Measurements from ENCODE around the gene DNAJC17. TPM values are rescaled to one million over a fixed set of nuclear protein-coding genes. Genes with fewer than 3 reads are reported as not detected.
A peak's percentile ranks its signal among the peaks of the same experiment; 100 is the strongest.

DNAJC17 gene
- polyA plus RNA-seq, 1 donor from 2014 or later, result 79.6 TPM

DNA sequence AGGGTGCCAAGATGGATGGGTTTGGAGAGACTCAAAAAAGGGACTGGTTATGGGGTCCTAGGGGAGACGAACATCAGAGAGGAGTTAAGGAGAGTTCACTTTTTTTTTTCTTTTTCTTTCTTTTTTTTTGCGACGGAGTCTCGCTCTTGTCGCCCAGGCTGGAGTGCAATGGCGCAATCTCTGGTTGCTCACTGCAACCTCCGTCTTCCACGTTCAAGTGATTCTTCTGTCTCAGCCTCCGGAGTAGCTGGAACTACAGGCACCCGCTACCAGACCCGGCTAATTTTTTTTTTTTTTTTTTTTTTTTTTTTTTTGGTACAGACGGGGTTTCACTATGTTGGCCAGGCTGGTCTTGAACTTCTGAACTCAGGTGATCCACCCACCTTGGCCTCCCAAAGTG, 37.8 kb upstream of the DNAJC17 start:
- no peaks in the 10 kb centered on the region for H3F3A ChIP-seq (ENCODE audit: insufficient read depth, low read length, poor library complexity, severe bottlenecking)
- no peak for TF ChIP-seq MXI1 (conservative IDR thresholded peaks at IDR 0.05; ENCODE audit: poor library complexity, severe bottlenecking)
- TF ChIP-seq RAD21 (conservative IDR thresholded peaks at IDR 0.05), result no peak
- TF ChIP-seq EZH2 (IDR thresholded peaks at IDR 0.05; ENCODE audit: borderline replicate concordance, insufficient read depth, low read length, poor library complexity, severe bottlenecking), result no peak
- no peak for TF ChIP-seq POLR2AphosphoS5 (IDR thresholded peaks at IDR 0.05)
- no peak for TF ChIP-seq EP300 (conservative IDR thresholded peaks at IDR 0.05; ENCODE audit: poor library complexity, severe bottlenecking)
- no peak for TF ChIP-seq SMC3 (conservative IDR thresholded peaks at IDR 0.05; ENCODE audit: poor library complexity)
- H3K27ac ChIP-seq (ENCODE audit: low read length), result no peak overlapping the region
- no peaks in the 10 kb centered on the region for H3K36me3 ChIP-seq (ENCODE audit: insufficient read depth, low read length)
- no peaks in the 10 kb centered on the region for H3K9me3 ChIP-seq (ENCODE audit: low read length)
- peaks cover 60% of the 10 kb centered on the region for H3K27me3 ChIP-seq (ENCODE audit: insufficient read depth, low read depth, low read length)
- H3K4me2 ChIP-seq (ENCODE audit: low read length), result no peak overlapping the region
- no peaks in the 10 kb centered on the region for H3K9me2 ChIP-seq (ENCODE audit: insufficient read depth, low read length)
- no peak overlapping the region for H3K9ac ChIP-seq (ENCODE audit: low read length)
- peak overlapping the region; percentile 62 for H3K4me3 ChIP-seq (ENCODE audit: low read length)
- no peaks in the 10 kb centered on the region for H4K20me1 ChIP-seq (ENCODE audit: insufficient read depth)
- no peaks in the 10 kb centered on the region for H3K79me2 ChIP-seq (replicated peaks; ENCODE audit: insufficient read depth, low read length)
- H2AFZ ChIP-seq (ENCODE audit: low read depth, low read length), result no peak overlapping the region

GRCh38 chr15:40844696-40845030, 37.4 kb upstream of the DNAJC17 start:
- H3K27ac ChIP-seq (ENCODE audit: low read length), result no peak overlapping the region
- TF ChIP-seq MXI1 (conservative IDR thresholded peaks at IDR 0.05; ENCODE audit: poor library complexity, severe bottlenecking) (no peak), TAF1 (IDR thresholded peaks at IDR 0.05; ENCODE audit: low read depth) (no peak), EP300 (conservative IDR thresholded peaks at IDR 0.05; ENCODE audit: poor library complexity, severe bottlenecking) (no peak), EZH2 (IDR thresholded peaks at IDR 0.05; ENCODE audit: borderline replicate concordance, insufficient read depth, low read length, poor library complexity, severe bottlenecking) (peak; percentile 45), REST (IDR thresholded peaks at IDR 0.05; ENCODE audit: borderline replicate concordance) (no peak)
- no peaks in the 10 kb centered on the region for H4K20me1 ChIP-seq (ENCODE audit: insufficient read depth)
- H3F3A ChIP-seq (ENCODE audit: insufficient read depth, low read length, poor library complexity, severe bottlenecking), result no peaks in the 10 kb centered on the region
- H3K79me2 ChIP-seq (replicated peaks; ENCODE audit: insufficient read depth, low read length), result no peaks in the 10 kb centered on the region
- no peak overlapping the region for H3K9ac ChIP-seq (ENCODE audit: low read length)
- H3K9me2 ChIP-seq (ENCODE audit: insufficient read depth, low read length), result no peaks in the 10 kb centered on the region
- H3K36me3 ChIP-seq (ENCODE audit: insufficient read depth, low read length), result no peaks in the 10 kb centered on the region
- H3K4me2 ChIP-seq (ENCODE audit: low read length), result no peak overlapping the region
- no peak overlapping the region for H2AFZ ChIP-seq (ENCODE audit: low read depth, low read length)
- H3K27me3 ChIP-seq (ENCODE audit: insufficient read depth, low read depth, low read length), result peaks cover 60% of the 10 kb centered on the region
- H3K4me3 ChIP-seq (ENCODE audit: low read length), result peak overlapping the region; percentile 62
- no peaks in the 10 kb centered on the region for H3K9me3 ChIP-seq (ENCODE audit: low read length)

DNA sequence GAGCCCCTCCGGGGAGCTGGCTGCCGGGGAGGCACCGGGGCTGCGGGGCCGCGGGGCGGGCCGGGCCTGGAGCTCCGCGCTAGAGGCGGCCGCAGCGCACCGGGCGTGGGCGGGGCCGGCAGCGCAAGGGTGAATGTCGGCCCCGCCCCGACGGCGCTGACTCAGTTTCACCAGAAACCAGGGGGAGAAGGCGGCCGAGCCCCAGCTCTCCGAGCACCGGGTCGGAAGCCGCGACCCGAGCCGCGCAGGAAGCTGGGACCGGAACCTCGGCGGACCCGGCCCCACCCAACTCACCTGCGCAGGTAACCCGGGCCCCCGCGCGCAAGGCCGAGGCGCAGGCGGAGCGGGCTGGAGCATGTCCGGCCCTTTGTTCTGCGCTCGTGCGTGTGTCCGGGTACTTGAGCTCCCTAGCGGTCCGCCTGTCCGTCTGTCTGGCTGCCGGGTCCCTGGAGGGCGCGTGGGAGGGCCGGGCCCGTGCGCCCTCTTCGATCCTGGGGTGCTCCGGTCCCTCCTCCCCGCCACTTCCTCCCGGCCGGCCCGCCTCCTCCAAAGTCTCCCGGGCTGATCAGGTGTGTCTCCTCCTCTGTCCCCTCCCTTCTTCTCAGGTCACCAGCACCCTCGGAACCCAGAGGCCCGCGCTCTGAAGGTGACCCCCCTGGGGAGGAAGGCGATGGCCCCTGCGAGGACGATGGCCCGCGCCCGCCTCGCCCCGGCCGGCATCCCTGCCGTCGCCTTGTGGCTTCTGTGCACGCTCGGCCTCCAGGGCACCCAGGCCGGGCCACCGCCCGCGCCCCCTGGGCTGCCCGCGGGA, 36.8 kb upstream of the DNAJC17 start, which contains the start of gene SPINT1:
SPINT1 (plus strand) TSS at position 164 of the 811 bp plus-strand sequence; CDS start at position 671, 507 bp downstream.
- no peaks in the 10 kb centered on the region for H3K9me3 ChIP-seq (ENCODE audit: low read length)
- H3K79me2 ChIP-seq (replicated peaks; ENCODE audit: insufficient read depth, low read length), result no peaks in the 10 kb centered on the region
- H2AFZ ChIP-seq (ENCODE audit: low read depth, low read length), result no peak within 1 kb of the TSS
- H3K9me2 ChIP-seq (ENCODE audit: insufficient read depth, low read length), result no peaks in the 10 kb centered on the region
- TF ChIP-seq SMC3 (conservative IDR thresholded peaks at IDR 0.05; ENCODE audit: poor library complexity) (no peak), REST (IDR thresholded peaks at IDR 0.05; ENCODE audit: borderline replicate concordance) (no peak), TAF1 (IDR thresholded peaks at IDR 0.05; ENCODE audit: low read depth) (no peak), EZH2 (IDR thresholded peaks at IDR 0.05; ENCODE audit: borderline replicate concordance, insufficient read depth, low read length, poor library complexity, severe bottlenecking) (peak; percentile 27), POLR2AphosphoS5 (IDR thresholded peaks at IDR 0.05) (no peak), EP300 (conservative IDR thresholded peaks at IDR 0.05; ENCODE audit: poor library complexity, severe bottlenecking) (no peak)
- H3K9ac ChIP-seq (ENCODE audit: low read length), result no peak within 1 kb of the TSS
- H3K4me2 ChIP-seq (ENCODE audit: low read length), result no peak within 1 kb of the TSS
- H3K27me3 ChIP-seq (ENCODE audit: insufficient read depth, low read depth, low read length), result peaks cover 60% of the 10 kb centered on the region
- no peaks in the 10 kb centered on the region for H4K20me1 ChIP-seq (ENCODE audit: insufficient read depth)
- H3K27ac ChIP-seq (ENCODE audit: low read length), result no peak within 1 kb of the TSS
- H3K4me3 ChIP-seq (ENCODE audit: low read length), result peak within 1 kb of the TSS; percentile 62
- no peaks in the 10 kb centered on the region for H3F3A ChIP-seq (ENCODE audit: insufficient read depth, low read length, poor library complexity, severe bottlenecking)
- H3K36me3 ChIP-seq (ENCODE audit: insufficient read depth, low read length), result no peaks in the 10 kb centered on the region

Measured in neural cell (in vitro differentiated cells).